Activated B cell treated with CpG ODN at 0.5 μM for 24 hours (primary cell): ENCODE measurements around the gene LIMA1. TPM values are rescaled to one million over a fixed set of nuclear protein-coding genes. Genes with fewer than 3 reads are reported as not detected.

Experiments
- ATAC-seq: fragments of 200-7000 bp; cut with Tn5 transposase; one replicate; pipeline ENCODE4 v1.10.0; 2021; ENCODE audit warnings: low read depth, mild to moderate bottlenecking, moderate library complexity
- CTCF ChIA-PET: fragments of 350-600 bp; sonication (Branson Sonifier 250); formaldehyde crosslinking; loops from one replicate; lab custom pipeline; 2021; ENCODE audit warnings: antibody characterized with exemption; lab: Charles Lee
- POLR2A ChIA-PET: fragments of 350-600 bp; sonication (Branson Sonifier 250); formaldehyde crosslinking; loops from one replicate; lab custom pipeline; 2021; ENCODE audit warnings: antibody characterized with exemption; lab: Charles Lee
- DNase-seq: peaks from one replicate; pipeline ENCODE4 v3.0.0; 2022
- H3K27ac Mint-ChIP-seq: one replicate; pipeline ENCODE4 v1.8.0; 2020; ENCODE audit warnings: mixed read lengths
- H3K27me3 Mint-ChIP-seq: one replicate; pipeline ENCODE4 v1.8.0; 2021; ENCODE audit warnings: mixed read lengths
- H3K36me3 Mint-ChIP-seq: one replicate; pipeline ENCODE4 v1.8.0; 2021; ENCODE audit warnings: low read depth, mixed read lengths
- H3K4me1 Mint-ChIP-seq: one replicate; pipeline ENCODE4 v1.8.0; 2021; ENCODE audit warnings: mixed read lengths
- H3K4me3 Mint-ChIP-seq: one replicate; pipeline ENCODE4 v1.8.0; 2020; ENCODE audit warnings: mild to moderate bottlenecking, mixed read lengths
- H3K9me3 Mint-ChIP-seq: one replicate; pipeline ENCODE4 v1.8.0; 2020; ENCODE audit warnings: mixed read lengths
- CTCF ChIP-seq: fragments of 200-600 bp; IDR thresholded peaks from one replicate; pipeline ENCODE4 v1.8.0; 2022; ENCODE audit warnings: antibody characterized with exemption, mild to moderate bottlenecking
- intact Hi-C: fragments of 100-400 bp; cut with micrococcal nuclease; formaldehyde crosslinking; loops from one replicate; pipeline ENCODE4 v1.15.1; 2024
- total RNA-seq: library from RNA; stranded (reverse); gene quantifications from 2 replicates; pipeline ENCODE4 v1.2.3, GENCODE V29; 2022

LIMA1 gene
- total RNA-seq, 1 donor from 2014 or later = 5.7 TPM

- no peak for ATAC-seq
- H3K4me3 Mint-ChIP-seq = no peak overlapping the region
- H3K27ac Mint-ChIP-seq = no peak overlapping the region
- peaks cover 5% of the 10 kb centered on the region for H3K36me3 Mint-ChIP-seq
- no peak for TF ChIP-seq CTCF
- H3K27me3 Mint-ChIP-seq = no peaks in the 10 kb centered on the region
- no peaks in the 10 kb centered on the region for H3K4me1 Mint-ChIP-seq
- intact Hi-C loops = no loop called here
- POLR2A ChIA-PET = no interaction called here
- CTCF ChIA-PET = no interaction called here
- no peak for DNase-seq
- no peaks in the 10 kb centered on the region for H3K9me3 Mint-ChIP-seq
Observed at GRCh38 chr12:50200552-50201273, 82.6 kb downstream of the LIMA1 start.

DNA sequence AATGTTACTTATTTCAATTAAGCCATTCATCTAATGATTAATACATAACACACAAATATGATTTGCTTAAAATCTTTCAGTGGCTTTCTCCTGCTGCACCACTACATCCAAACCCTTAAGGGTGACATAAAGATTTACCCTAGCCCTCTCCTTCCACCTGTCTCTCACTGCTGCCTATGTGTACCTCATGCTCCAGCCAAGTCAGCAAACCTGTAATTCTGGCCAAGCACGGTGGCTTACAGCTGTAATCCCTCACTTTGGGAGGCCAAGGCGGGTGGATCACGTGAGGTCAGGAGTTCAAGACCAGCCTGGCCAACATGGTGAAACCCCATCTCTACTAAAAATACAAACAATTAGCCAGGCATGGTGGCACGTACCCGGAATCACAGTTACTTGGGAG, 84.5 kb downstream of the LIMA1 start:
- ATAC-seq (no peak), DNase-seq (no peak)
- Mint-ChIP-seq H3K4me3 (no peak overlapping the region), H3K4me1 (no peaks in the 10 kb centered on the region), H3K27ac (no peak overlapping the region), H3K27me3 (no peaks in the 10 kb centered on the region), H3K36me3 (peaks cover 5% of the 10 kb centered on the region), H3K9me3 (no peaks in the 10 kb centered on the region)
- intact Hi-C loops = no loop called here
- no peak for TF ChIP-seq CTCF
- POLR2A ChIA-PET = no interaction called here
- CTCF ChIA-PET = no interaction called here

DNA sequence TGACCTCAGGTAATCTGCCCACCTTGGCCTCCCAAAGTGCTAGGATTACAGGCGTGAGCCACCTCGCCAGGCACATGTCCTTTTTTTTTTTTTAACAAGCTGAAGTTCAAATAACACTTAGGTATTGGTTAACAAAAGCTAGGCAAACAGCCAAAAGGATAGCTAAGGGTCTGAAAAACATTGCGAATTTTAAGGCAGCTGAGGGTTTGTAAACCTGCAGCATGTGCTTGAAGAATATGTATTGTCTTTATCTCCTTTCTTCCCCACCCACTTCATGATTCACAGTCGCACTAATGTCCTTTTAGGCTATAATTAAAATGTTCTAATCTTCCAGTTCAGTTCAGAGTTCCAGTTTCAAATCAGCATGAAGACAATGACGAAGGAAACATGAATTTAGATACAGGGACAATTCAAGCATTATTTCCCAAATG, 86.0 kb downstream of the LIMA1 start:
- no peaks in the 10 kb centered on the region for H3K27me3 Mint-ChIP-seq
- H3K4me1 Mint-ChIP-seq = no peaks in the 10 kb centered on the region
- POLR2A ChIA-PET = no interaction called here
- H3K27ac Mint-ChIP-seq = no peak overlapping the region
- CTCF ChIA-PET = no interaction called here
- peaks cover 3% of the 10 kb centered on the region for H3K36me3 Mint-ChIP-seq
- intact Hi-C loops = no loop called here
- no peak for ATAC-seq
- no peaks in the 10 kb centered on the region for H3K9me3 Mint-ChIP-seq
- TF ChIP-seq CTCF = no peak
- H3K4me3 Mint-ChIP-seq = no peak overlapping the region
- DNase-seq = no peak

GRCh38 chr12:50196537-50196936, 86.8 kb downstream of the LIMA1 start:
- peaks cover 3% of the 10 kb centered on the region for H3K36me3 Mint-ChIP-seq
- no peak for TF ChIP-seq CTCF
- intact Hi-C loops = no loop called here
- H3K9me3 Mint-ChIP-seq = no peaks in the 10 kb centered on the region
- DNase-seq (no peak), ATAC-seq (no peak)
- H3K4me3 Mint-ChIP-seq = no peak overlapping the region
- H3K4me1 Mint-ChIP-seq = no peaks in the 10 kb centered on the region
- H3K27ac Mint-ChIP-seq = no peak overlapping the region
- ChIA-PET POLR2A (no interaction called here), CTCF (no interaction called here)
- H3K27me3 Mint-ChIP-seq = no peaks in the 10 kb centered on the region

GRCh38 chr12:50195832-50196231, 87.5 kb downstream of the LIMA1 start:
- Mint-ChIP-seq H3K4me3 (no peak overlapping the region), H3K27ac (no peak overlapping the region), H3K9me3 (no peaks in the 10 kb centered on the region), H3K36me3 (peaks cover 3% of the 10 kb centered on the region), H3K4me1 (no peaks in the 10 kb centered on the region), H3K27me3 (no peaks in the 10 kb centered on the region)
- ATAC-seq (no peak), DNase-seq (no peak)
- intact Hi-C loops = no loop called here
- ChIA-PET POLR2A (no interaction called here), CTCF (interaction anchor here (1.1 kb wide), 1 partner anchor 24 kb away, joined by 3 read pairs; no protein-coding TSS in a partner anchor)
- no peak for TF ChIP-seq CTCF
